MM.1S (cell line): ENCODE data around the gene PDF.

Experiments used
- DNase-seq: peaks from one replicate; pipeline ENCODE4 v3.0.0-alpha.2; 2015
- H2AFZ ChIP-seq: fragments of 300-600 bp; sonication (generic); 2 replicates; pipeline ENCODE4 v1.6.0; 2016; ENCODE audit warnings: antibody characterized with exemption, low read length
- H3F3A ChIP-seq: fragments of 300-600 bp; sonication (generic); 2 replicates; pipeline ENCODE4 v1.6.1; 2016; ENCODE audit warnings: mild to moderate bottlenecking, antibody characterized with exemption, low read length, moderate library complexity, mixed read lengths; ENCODE audit not compliant: insufficient read depth
- H3K27ac ChIP-seq: fragments of 300-600 bp; sonication (generic); 2 replicates; pipeline ENCODE4 v1.5.1; 2016; ENCODE audit warnings: mild to moderate bottlenecking, low read length
- H3K27me3 ChIP-seq: fragments of 300-600 bp; sonication (generic); replicated peaks from 2 replicates; pipeline ENCODE4 v1.6.0; 2016; ENCODE audit warnings: low read length; ENCODE audit not compliant: insufficient read depth
- H3K36me3 ChIP-seq: fragments of 300-600 bp; sonication (generic); replicated peaks from 2 replicates; pipeline ENCODE4 v1.6.1; 2016; ENCODE audit warnings: mild to moderate bottlenecking, low read length, mixed read lengths; ENCODE audit not compliant: insufficient read depth
- H3K4me1 ChIP-seq: fragments of 300-600 bp; sonication (generic); 2 replicates; pipeline ENCODE4 v1.6.1; 2016; ENCODE audit warnings: low read length, mixed read lengths
- H3K4me2 ChIP-seq: fragments of 300-600 bp; sonication (generic); 2 replicates; pipeline ENCODE4 v1.6.0; 2016; ENCODE audit warnings: low read depth, low read length
- H3K4me3 ChIP-seq: fragments of 300-600 bp; sonication (generic); 2 replicates; pipeline ENCODE4 v1.5.1; 2016; ENCODE audit warnings: low read length, mixed read lengths
- H3K79me2 ChIP-seq: fragments of 300-600 bp; sonication (generic); 2 replicates; pipeline ENCODE4 v1.6.1; 2016; ENCODE audit warnings: mixed run types, low read length, mixed read lengths
- H3K9ac ChIP-seq: fragments of 300-600 bp; sonication (generic); 2 replicates; pipeline ENCODE4 v1.6.1; 2016; ENCODE audit warnings: low read length, mixed read lengths
- H3K9me2 ChIP-seq: fragments of 300-600 bp; sonication (generic); replicated peaks from 2 replicates; pipeline ENCODE4 v1.6.1; 2016; ENCODE audit warnings: mild to moderate bottlenecking, low read length, mixed read lengths; ENCODE audit not compliant: insufficient read depth
- H3K9me3 ChIP-seq: fragments of 300-600 bp; sonication (generic); replicated peaks from 2 replicates; pipeline ENCODE4 v1.6.1; 2016; ENCODE audit warnings: mild to moderate bottlenecking, low read length, mixed read lengths; ENCODE audit not compliant: insufficient read depth
- H4K20me1 ChIP-seq: fragments of 300-600 bp; sonication (generic); 2 replicates; pipeline ENCODE4 v1.6.1; 2016; ENCODE audit warnings: mild to moderate bottlenecking, low read length, moderate library complexity, mixed read lengths; ENCODE audit not compliant: insufficient read depth
- EZH2 ChIP-seq: fragments of 300-600 bp; sonication (generic); optimal IDR thresholded peaks from 2 replicates; pipeline ENCODE3; 2017; ENCODE audit warnings: low read depth, mild to moderate bottlenecking, antibody characterized with exemption, low read length, mixed read lengths
- EZH2phosphoT487 ChIP-seq: fragments of 300-600 bp; sonication (generic); IDR thresholded peaks from 2 replicates; pipeline ENCODE4 v1.6.1; 2018; ENCODE audit warnings: antibody characterized with exemption, low read length
- TF ChIP-seq, protein P1 (sequence below): fragments of 300-600 bp; sonication (generic); IDR thresholded peaks from 2 replicates; pipeline ENCODE4 v1.5.1; 2016; ENCODE audit warnings: antibody characterized with exemption, low read length, mixed read lengths

PDF gene

DNA sequence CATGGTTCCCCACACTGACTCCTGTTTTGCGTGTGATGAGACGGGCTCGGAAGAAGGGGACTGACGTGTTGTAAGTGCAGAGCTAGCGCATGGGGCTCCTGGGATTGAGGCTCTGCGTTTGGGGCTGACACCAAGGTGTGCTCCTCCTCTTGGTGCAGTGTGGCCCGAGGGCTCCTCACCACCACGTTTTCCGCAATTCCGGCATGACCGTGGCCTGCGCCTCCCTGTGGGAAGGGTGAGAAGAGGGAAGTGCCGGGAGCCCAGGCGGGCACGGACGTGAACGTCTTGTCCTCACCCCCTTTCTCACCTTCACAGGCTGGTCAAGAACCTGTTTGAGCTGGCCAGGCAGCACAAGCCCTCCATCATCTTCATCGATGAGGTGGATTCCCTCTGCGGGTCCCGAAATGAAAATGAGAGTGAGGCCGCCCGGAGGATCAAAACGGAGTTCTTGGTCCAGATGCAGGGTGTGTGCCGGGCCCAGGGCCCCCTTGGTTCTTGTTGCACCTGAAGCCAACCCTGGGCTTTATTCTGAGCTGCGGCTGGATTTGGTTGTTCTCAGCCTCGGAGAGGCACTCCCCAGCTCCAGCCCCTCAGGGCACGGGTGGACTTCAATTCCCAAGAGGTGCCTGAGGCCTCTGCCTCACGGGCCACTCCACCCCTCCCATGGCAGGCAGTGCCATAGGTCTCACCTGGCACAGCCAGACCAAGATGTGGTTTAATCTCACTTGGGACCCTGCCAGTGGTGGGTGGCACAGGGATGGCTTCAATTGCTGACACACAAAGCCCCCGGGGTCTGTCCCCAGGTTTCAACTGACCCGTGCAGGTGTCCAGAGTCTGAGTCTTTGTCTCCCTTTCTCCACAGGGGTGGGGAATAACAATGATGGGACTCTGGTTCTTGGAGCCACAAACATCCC lies 10.3 kb downstream of the PDF start:
- no peaks in the 10 kb centered on the region for H3K9me3 ChIP-seq
- no peak for DNase-seq
- H3K27ac ChIP-seq, result no peak overlapping the region
- no peaks in the 10 kb centered on the region; the same call in 1 of the 2 replicates for H3F3A ChIP-seq
- H3K4me3 ChIP-seq, result no peak overlapping the region
- no peaks in the 10 kb centered on the region; the same call in 1 of the 2 replicates for H4K20me1 ChIP-seq
- TF ChIP-seq EZH2 (no peak), EZH2phosphoT487 (no peak)
- TF ChIP-seq, protein P1, sequence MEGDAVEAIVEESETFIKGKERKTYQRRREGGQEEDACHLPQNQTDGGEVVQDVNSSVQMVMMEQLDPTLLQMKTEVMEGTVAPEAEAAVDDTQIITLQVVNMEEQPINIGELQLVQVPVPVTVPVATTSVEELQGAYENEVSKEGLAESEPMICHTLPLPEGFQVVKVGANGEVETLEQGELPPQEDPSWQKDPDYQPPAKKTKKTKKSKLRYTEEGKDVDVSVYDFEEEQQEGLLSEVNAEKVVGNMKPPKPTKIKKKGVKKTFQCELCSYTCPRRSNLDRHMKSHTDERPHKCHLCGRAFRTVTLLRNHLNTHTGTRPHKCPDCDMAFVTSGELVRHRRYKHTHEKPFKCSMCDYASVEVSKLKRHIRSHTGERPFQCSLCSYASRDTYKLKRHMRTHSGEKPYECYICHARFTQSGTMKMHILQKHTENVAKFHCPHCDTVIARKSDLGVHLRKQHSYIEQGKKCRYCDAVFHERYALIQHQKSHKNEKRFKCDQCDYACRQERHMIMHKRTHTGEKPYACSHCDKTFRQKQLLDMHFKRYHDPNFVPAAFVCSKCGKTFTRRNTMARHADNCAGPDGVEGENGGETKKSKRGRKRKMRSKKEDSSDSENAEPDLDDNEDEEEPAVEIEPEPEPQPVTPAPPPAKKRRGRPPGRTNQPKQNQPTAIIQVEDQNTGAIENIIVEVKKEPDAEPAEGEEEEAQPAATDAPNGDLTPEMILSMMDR, result no peak
- H3K9ac ChIP-seq, result no peak overlapping the region
- H3K4me2 ChIP-seq, result no peak overlapping the region
- H3K9me2 ChIP-seq, result no peaks in the 10 kb centered on the region
- H3K27me3 ChIP-seq, result no peaks in the 10 kb centered on the region
- peaks cover 67% of the 10 kb centered on the region for H3K79me2 ChIP-seq
- no peaks in the 10 kb centered on the region for H3K4me1 ChIP-seq
- peaks cover 29% of the 10 kb centered on the region for H3K36me3 ChIP-seq
- no peak overlapping the region for H2AFZ ChIP-seq

DNA sequence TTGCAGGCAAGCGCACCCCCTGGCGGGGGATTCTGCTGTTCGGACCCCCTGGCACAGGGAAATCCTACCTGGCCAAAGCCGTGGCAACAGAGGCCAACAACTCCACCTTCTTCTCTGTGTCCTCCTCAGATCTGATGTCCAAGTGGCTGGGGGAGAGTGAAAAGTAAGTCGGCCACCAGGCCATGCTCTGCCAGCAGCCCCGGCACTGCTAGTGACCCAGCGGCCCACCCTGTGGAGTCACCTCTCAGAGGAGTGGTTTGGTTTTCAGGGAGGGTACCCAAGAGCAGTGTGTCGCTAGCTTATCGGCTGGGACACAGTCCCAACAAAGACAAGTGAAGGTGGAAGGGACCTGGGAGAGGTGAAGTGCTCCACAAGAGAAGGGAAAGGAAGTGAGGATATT lies 11.0 kb downstream of the PDF start:
- TF ChIP-seq EZH2 (no peak), EZH2phosphoT487 (no peak)
- TF ChIP-seq, protein P1, result no peak
- no peaks in the 10 kb centered on the region; the same call in 1 of the 2 replicates for H3F3A ChIP-seq
- H3K4me1 ChIP-seq, result no peaks in the 10 kb centered on the region
- H4K20me1 ChIP-seq, result no peaks in the 10 kb centered on the region; the same call in 1 of the 2 replicates
- no peak for DNase-seq
- no peak overlapping the region for H3K4me2 ChIP-seq
- no peak overlapping the region for H3K27ac ChIP-seq
- no peaks in the 10 kb centered on the region for H3K27me3 ChIP-seq
- no peak overlapping the region for H3K4me3 ChIP-seq
- H3K36me3 ChIP-seq, result peaks cover 25% of the 10 kb centered on the region
- H3K79me2 ChIP-seq, result peaks cover 66% of the 10 kb centered on the region
- H3K9ac ChIP-seq, result no peak overlapping the region
- H3K9me3 ChIP-seq, result no peaks in the 10 kb centered on the region
- no peak overlapping the region for H2AFZ ChIP-seq
- no peaks in the 10 kb centered on the region for H3K9me2 ChIP-seq

DNA sequence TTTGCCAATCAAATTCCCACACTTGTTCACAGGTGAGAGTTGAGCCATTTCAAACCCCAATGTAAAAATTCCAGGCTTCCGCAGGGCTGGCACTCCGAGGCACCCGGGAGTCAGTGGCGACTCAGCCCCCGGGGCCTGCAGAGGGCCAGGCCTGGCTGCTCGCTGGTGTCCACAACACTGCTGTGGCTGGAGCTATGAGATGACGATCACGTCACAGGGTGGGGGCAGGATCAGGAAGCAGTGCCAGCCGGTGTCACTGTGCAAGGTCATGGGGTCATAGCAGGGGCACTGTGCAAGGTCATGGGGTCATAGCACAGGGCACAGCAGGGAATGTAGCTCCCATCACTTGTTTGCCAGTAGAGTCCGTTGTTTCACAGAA lies 11.5 kb downstream of the PDF start:
- Histone ChIP-seq H3F3A (no peaks in the 10 kb centered on the region; the same call in 1 of the 2 replicates), H3K79me2 (peaks cover 66% of the 10 kb centered on the region), H3K27me3 (no peaks in the 10 kb centered on the region), H3K9ac (no peak overlapping the region), H3K4me1 (no peaks in the 10 kb centered on the region), H4K20me1 (no peaks in the 10 kb centered on the region; the same call in 1 of the 2 replicates), H3K27ac (no peak overlapping the region), H3K9me3 (no peaks in the 10 kb centered on the region), H3K36me3 (peaks cover 25% of the 10 kb centered on the region), H3K9me2 (no peaks in the 10 kb centered on the region), H3K4me2 (no peak overlapping the region), H3K4me3 (no peak overlapping the region), H2AFZ (no peak overlapping the region)
- TF ChIP-seq EZH2phosphoT487, result no peak
- TF ChIP-seq, protein P1, result no peak
- no peak for TF ChIP-seq EZH2
- no peak for DNase-seq
